NAMALWA (cell line): Measurements from ENCODE around the gene PLCG1.

Experiments used
- DNase-seq: peaks from one replicate; pipeline ENCODE4 v3.0.0-alpha.2; 2015; ENCODE audit warnings: low spot score

The PLCG1 gene

GRCh38 chr20:41213150-41213820 lies 75.9 kb downstream of the PLCG1 start:
- no peak for DNase-seq

GRCh38 chr20:41214202-41214601 lies 76.9 kb downstream of the PLCG1 start:
- DNase-seq, result no peak

GRCh38 chr20:41214666-41215065 lies 77.3 kb downstream of the PLCG1 start:
- DNase-seq, result no peak

- DNase-seq, result no peak
Observed at GRCh38 chr20:41217422-41217821, 80.1 kb downstream of the PLCG1 start.

- DNase-seq, result no peak
Observed at GRCh38 chr20:41218466-41218865, 81.1 kb downstream of the PLCG1 start.

- DNase-seq, result no peak
Observed at GRCh38 chr20:41219824-41220223, 82.5 kb downstream of the PLCG1 start.

- no peak for DNase-seq
Observed at GRCh38 chr20:41221614-41222218, 84.4 kb downstream of the PLCG1 start.

GRCh38 chr20:41222296-41222695 lies 85.0 kb downstream of the PLCG1 start:
- DNase-seq, result no peak

GRCh38 chr20:41222703-41223102 lies 85.4 kb downstream of the PLCG1 start:
- no peak for DNase-seq

GRCh38 chr20:41223112-41223511 lies 85.8 kb downstream of the PLCG1 start:
- no peak for DNase-seq

GRCh38 chr20:41224281-41224680 lies 86.9 kb downstream of the PLCG1 start:
- DNase-seq, result no peak

- DNase-seq, result no peak
Observed at GRCh38 chr20:41225091-41225490, 87.7 kb downstream of the PLCG1 start.

GRCh38 chr20:41226426-41226825 lies 89.1 kb downstream of the PLCG1 start:
- no peak for DNase-seq
